Caco-2 (cell line): ENCODE measurements around the gene CACNA2D2. TPM values are rescaled to one million over a fixed set of nuclear protein-coding genes. Genes with fewer than 3 reads are reported as not detected.

Experiments
- BruUV-seq: library from RNA; stranded (reverse); fragments of 400-500 nt; replicated peaks from 2 replicates; lab custom pipeline; 2021; lab: Mats Ljungman, UMichigan
- CTCF ChIA-PET: fragments of 300-600 bp; sonication (Branson Sonifier 250); formaldehyde crosslinking; loops from one replicate; lab custom pipeline; 2022; ENCODE audit warnings: antibody characterized with exemption; lab: Charles Lee
- POLR2A ChIA-PET: fragments of 300-600 bp; sonication (Branson Sonifier 250); formaldehyde crosslinking; loops from one replicate; lab custom pipeline; 2022; ENCODE audit warnings: antibody characterized with exemption; lab: Charles Lee
- DNase-seq, 2 experiments: peaks; one replicate each; pipeline versions ENCODE4 v3.0.0 to v3.0.0-alpha.2; 2020 to 2022
- H3K27me3 ChIP-seq: replicated peaks from 2 replicates; pipeline ENCODE4 v1.6.0; 2011; ENCODE audit warnings: low read length; ENCODE audit not compliant: control insufficient read depth, insufficient read depth
- H3K36me3 ChIP-seq: 2 replicates; pipeline ENCODE4 v1.5.1; 2011; ENCODE audit warnings: low read length; ENCODE audit not compliant: control insufficient read depth, insufficient read depth
- H3K4me1 ChIP-seq: fragments of 250-450 bp; sonication (Bioruptor Pico); 2 replicates; pipeline ENCODE4 v1.5.1; 2020; ENCODE audit warnings: mild to moderate bottlenecking
- H3K4me3 ChIP-seq: 2 replicates; pipeline ENCODE4 v1.5.1; 2011; ENCODE audit warnings: low read depth, mild to moderate bottlenecking, control low read depth, low read length
- H3K9me3 ChIP-seq: fragments of 250-450 bp; sonication (Bioruptor Pico); 2 replicates; pipeline ENCODE4 v1.5.1; 2020; ENCODE audit warnings: mild to moderate bottlenecking, moderate library complexity
- H3K27ac Mint-ChIP-seq: one replicate; pipeline ENCODE4 v1.8.0; 2022; ENCODE audit warnings: mixed read lengths; ENCODE audit not compliant: unreplicated experiment
- H3K27me3 Mint-ChIP-seq: one replicate; pipeline ENCODE4 v1.8.0; 2022; ENCODE audit warnings: mixed read lengths; ENCODE audit not compliant: insufficient read depth, unreplicated experiment
- H3K36me3 Mint-ChIP-seq: one replicate; pipeline ENCODE4 v1.8.0; 2022; ENCODE audit warnings: mild to moderate bottlenecking, mixed read lengths; ENCODE audit not compliant: insufficient read depth, unreplicated experiment
- H3K4me1 Mint-ChIP-seq: one replicate; pipeline ENCODE4 v1.8.0; 2022; ENCODE audit warnings: low read depth, mixed read lengths; ENCODE audit not compliant: unreplicated experiment
- H3K4me3 Mint-ChIP-seq: one replicate; pipeline ENCODE4 v1.8.0; 2022; ENCODE audit warnings: mild to moderate bottlenecking, moderate library complexity, mixed read lengths; ENCODE audit not compliant: unreplicated experiment
- H3K9me3 Mint-ChIP-seq: one replicate; pipeline ENCODE4 v1.8.0; 2022; ENCODE audit warnings: mixed read lengths; ENCODE audit not compliant: unreplicated experiment
- intact Hi-C: fragments of 100-400 bp; cut with micrococcal nuclease; formaldehyde crosslinking; loops from one replicate; pipeline ENCODE4 v1.10.0; 2022; ENCODE audit not compliant: unreplicated experiment
- total RNA-seq: library from RNA; stranded (reverse); gene quantifications from 2 replicates; pipeline ENCODE4 v1.2.3, GENCODE V29; 2022
- TF ChIP-seq, protein P1 (sequence below), 2 experiments: fragments of 200-600 bp in 1 of 2; IDR thresholded peaks; 1 replicate in 1 of 2; 2 replicates in 1 of 2; pipeline versions ENCODE4 v1.5.1 to v1.8.0; 2011 to 2022; ENCODE audit warnings: antibody characterized with exemption in 1 of 2, control low read depth in 1 of 2, inconsistent platforms in 1 of 2, low read depth in 1 of 2, low read length in 1 of 2, mild to moderate bottlenecking in 1 of 2, moderate library complexity in 1 of 2; ENCODE audit not compliant: insufficient read depth in 1 of 2, severe bottlenecking in 1 of 2, unreplicated experiment in 1 of 2

CACNA2D2 gene
- total RNA-seq, 1 experiment from 2014 or later: 0.25 TPM

DNA sequence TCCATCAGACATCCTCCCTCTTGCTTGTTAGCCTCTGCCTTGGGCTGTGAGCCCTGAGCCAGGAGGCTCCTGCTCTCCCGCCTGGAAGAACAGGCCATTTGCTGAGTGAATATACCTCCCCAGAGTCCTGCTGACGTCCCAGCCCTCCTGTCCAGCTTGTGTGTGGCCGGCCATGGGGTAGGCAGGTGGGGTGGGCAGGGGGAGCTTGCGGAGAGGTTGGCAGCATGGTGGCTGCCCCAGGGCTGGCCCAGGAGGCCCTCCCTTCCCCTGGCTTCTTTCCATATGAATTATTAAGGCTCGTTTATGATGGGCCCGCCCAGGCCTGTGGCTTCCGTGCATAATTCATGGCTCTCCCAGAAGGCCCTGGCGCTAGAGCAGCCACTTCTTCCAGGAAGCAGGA is 18.7 kb downstream of the CACNA2D2 start:
- Mint-ChIP-seq H3K27ac (no peak overlapping the region), H3K36me3 (peaks cover 7% of the 10 kb centered on the region), H3K4me1 (no peaks in the 10 kb centered on the region), H3K9me3 (no peaks in the 10 kb centered on the region), H3K27me3 (peaks cover 10% of the 10 kb centered on the region), H3K4me3 (no peak overlapping the region)
- intact Hi-C loops: no loop called here
- TF ChIP-seq, protein P1, sequence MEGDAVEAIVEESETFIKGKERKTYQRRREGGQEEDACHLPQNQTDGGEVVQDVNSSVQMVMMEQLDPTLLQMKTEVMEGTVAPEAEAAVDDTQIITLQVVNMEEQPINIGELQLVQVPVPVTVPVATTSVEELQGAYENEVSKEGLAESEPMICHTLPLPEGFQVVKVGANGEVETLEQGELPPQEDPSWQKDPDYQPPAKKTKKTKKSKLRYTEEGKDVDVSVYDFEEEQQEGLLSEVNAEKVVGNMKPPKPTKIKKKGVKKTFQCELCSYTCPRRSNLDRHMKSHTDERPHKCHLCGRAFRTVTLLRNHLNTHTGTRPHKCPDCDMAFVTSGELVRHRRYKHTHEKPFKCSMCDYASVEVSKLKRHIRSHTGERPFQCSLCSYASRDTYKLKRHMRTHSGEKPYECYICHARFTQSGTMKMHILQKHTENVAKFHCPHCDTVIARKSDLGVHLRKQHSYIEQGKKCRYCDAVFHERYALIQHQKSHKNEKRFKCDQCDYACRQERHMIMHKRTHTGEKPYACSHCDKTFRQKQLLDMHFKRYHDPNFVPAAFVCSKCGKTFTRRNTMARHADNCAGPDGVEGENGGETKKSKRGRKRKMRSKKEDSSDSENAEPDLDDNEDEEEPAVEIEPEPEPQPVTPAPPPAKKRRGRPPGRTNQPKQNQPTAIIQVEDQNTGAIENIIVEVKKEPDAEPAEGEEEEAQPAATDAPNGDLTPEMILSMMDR (IDR thresholded peaks at IDR 0.05; ENCODE audit: insufficient read depth in 1 of 2, low read depth in 1 of 2, low read length in 1 of 2, severe bottlenecking in 1 of 2, unreplicated experiment in 1 of 2): no peak
- no TSS peak for BruUV-seq
- Histone ChIP-seq H3K36me3 (no peaks in the 10 kb centered on the region), H3K9me3 (no peaks in the 10 kb centered on the region), H3K4me3 (no peak overlapping the region), H3K27me3 (no peaks in the 10 kb centered on the region; the same call in 1 of the 2 replicates), H3K4me1 (no peaks in the 10 kb centered on the region)
- ChIA-PET CTCF (no interaction called here), POLR2A (no interaction called here)
- DNase-seq: no peak

DNA sequence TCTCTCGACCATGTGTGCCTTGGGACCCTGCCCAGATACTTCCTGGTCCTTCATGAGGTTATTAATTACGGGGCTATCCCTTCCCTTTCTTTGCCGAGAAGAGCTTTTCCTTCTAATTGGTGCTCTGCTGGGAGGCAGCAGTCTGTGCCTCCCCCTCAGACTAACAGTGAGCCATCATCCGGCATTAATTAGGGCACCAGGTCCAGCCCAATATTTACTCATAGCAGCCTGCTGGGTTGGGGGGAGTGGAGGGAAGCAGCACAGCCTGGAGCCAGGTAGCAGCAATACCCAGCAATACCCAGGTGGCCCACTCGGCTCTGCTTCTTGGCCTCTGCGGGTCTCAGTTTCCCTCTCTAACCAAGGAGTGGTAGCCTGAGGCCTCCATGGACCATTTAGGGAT is 20.1 kb downstream of the CACNA2D2 start:
- no peaks in the 10 kb centered on the region for H3K36me3 ChIP-seq
- H3K4me1 ChIP-seq: no peaks in the 10 kb centered on the region
- Mint-ChIP-seq H3K36me3 (peaks cover 7% of the 10 kb centered on the region), H3K4me3 (no peak overlapping the region), H3K27me3 (peaks cover 10% of the 10 kb centered on the region), H3K9me3 (no peaks in the 10 kb centered on the region), H3K27ac (no peak overlapping the region), H3K4me1 (no peaks in the 10 kb centered on the region)
- no peaks in the 10 kb centered on the region; the same call in 1 of the 2 replicates for H3K27me3 ChIP-seq
- no peak overlapping the region for H3K4me3 ChIP-seq
- POLR2A ChIA-PET: no interaction called here
- no peaks in the 10 kb centered on the region for H3K9me3 ChIP-seq
- no TSS peak for BruUV-seq
- intact Hi-C loops: no loop called here
- no peak for DNase-seq
- TF ChIP-seq, protein P1 (IDR thresholded peaks at IDR 0.05; ENCODE audit: insufficient read depth in 1 of 2, low read depth in 1 of 2, low read length in 1 of 2, severe bottlenecking in 1 of 2, unreplicated experiment in 1 of 2): no peak
- CTCF ChIA-PET: no interaction called here

DNA sequence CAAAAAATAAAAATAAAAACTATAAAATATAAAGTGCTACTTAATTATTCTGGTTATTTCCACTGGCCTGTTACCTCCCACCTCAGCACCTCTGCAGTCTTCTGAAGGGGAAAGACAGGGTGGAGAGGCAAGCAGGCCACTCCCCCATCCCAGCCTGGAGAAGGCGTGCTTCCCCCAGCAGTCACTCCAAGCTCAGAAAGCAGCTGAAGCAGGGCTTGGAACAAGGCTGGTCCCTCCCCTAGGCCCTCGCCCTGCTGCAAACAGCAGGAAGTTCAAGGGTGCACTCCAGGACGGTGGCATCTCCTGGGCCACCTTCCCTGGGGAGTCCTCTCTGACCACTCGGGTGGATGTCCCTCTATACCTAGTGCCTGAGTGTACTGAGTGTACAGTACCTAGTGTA is 21.4 kb downstream of the CACNA2D2 start:
- Histone ChIP-seq H3K27me3 (no peaks in the 10 kb centered on the region; the same call in 1 of the 2 replicates), H3K4me1 (no peaks in the 10 kb centered on the region), H3K4me3 (no peak overlapping the region), H3K9me3 (no peaks in the 10 kb centered on the region), H3K36me3 (no peaks in the 10 kb centered on the region)
- Mint-ChIP-seq H3K4me1 (no peaks in the 10 kb centered on the region), H3K36me3 (peaks cover 7% of the 10 kb centered on the region), H3K27ac (no peak overlapping the region), H3K9me3 (no peaks in the 10 kb centered on the region), H3K4me3 (no peak overlapping the region), H3K27me3 (peaks cover 10% of the 10 kb centered on the region)
- ChIA-PET CTCF (interaction anchor here (0.9 kb wide), 1 partner anchor 61 kb away, joined by 3 read pairs; no protein-coding TSS in a partner anchor), POLR2A (no interaction called here)
- BruUV-seq: no TSS peak
- intact Hi-C loops: no loop called here
- no peak for DNase-seq
- TF ChIP-seq, protein P1 (IDR thresholded peaks at IDR 0.05; ENCODE audit: insufficient read depth in 1 of 2, low read depth in 1 of 2, low read length in 1 of 2, severe bottlenecking in 1 of 2, unreplicated experiment in 1 of 2): no peak
